T-cell (primary cell): ENCODE data around the gene SORCS3. TPM values are rescaled to one million over a fixed set of nuclear protein-coding genes. Genes with fewer than 3 reads are reported as not detected.

ENCODE experiments used
- ATAC-seq, 4 experiments: fragments of 200-7000 bp in 3 of 4; fragments of 150-1000 bp in 1 of 4; cut with Tn5 transposase; replicated peaks in 1 of 4; 1 replicate in 3 of 4; 2 replicates in 1 of 4; pipeline ENCODE4 v1.10.0; 2021; ENCODE audit warnings: moderate library complexity in 3 of 4, mild to moderate bottlenecking in 2 of 4, moderate number of reproducible peaks in 1 of 4
- CTCF ChIA-PET, 2 donors: fragments of 300-600 bp; sonication (Branson Sonifier 250); formaldehyde crosslinking; loops; one replicate each; lab custom pipeline; 2022; ENCODE audit warnings: antibody characterized with exemption in 2 of 2; lab: Charles Lee
- POLR2A ChIA-PET, 2 donors: fragments of 300-600 bp; sonication (Branson Sonifier 250); formaldehyde crosslinking; loops; one replicate each; lab custom pipeline; 2022; ENCODE audit warnings: antibody characterized with exemption in 2 of 2; lab: Charles Lee
- DNase-seq, 35 experiments: peaks; one replicate each; pipeline versions ENCODE4 v3.0.0 to v3.0.0-alpha.2; 2013 to 2023
- H3K27ac ChIP-seq: one replicate; pipeline ENCODE4 v1.5.1; 2013; ENCODE audit warnings: low read length
- H3K27me3 ChIP-seq, 2 experiments: replicated peaks in 1 of 2; 1 replicate in 1 of 2; 2 replicates in 1 of 2; pipeline versions ENCODE4 v1.6.1 to v1.7.0; 2013; ENCODE audit warnings: low read length in 1 of 2, mixed read lengths in 1 of 2; ENCODE audit not compliant: control insufficient read depth in 2 of 2, insufficient read depth in 2 of 2; ENCODE audit errors: extremely low read depth in 1 of 2
- H3K36me3 ChIP-seq, 2 donors: 1 replicate in 1 of 2; 2 replicates in 1 of 2; pipeline versions ENCODE4 v1.6.1 to v1.7.0; 2013; ENCODE audit warnings: low read length in 1 of 2; ENCODE audit not compliant: control insufficient read depth in 2 of 2, insufficient read depth in 1 of 2; ENCODE audit errors: extremely low read depth in 1 of 2
- H3K4me1 ChIP-seq, 2 experiments: 1 replicate in 1 of 2; 2 replicates in 1 of 2; pipeline versions ENCODE4 v1.6.1 to v1.7.0; 2013; ENCODE audit warnings: low read length in 2 of 2, mixed read lengths in 1 of 2; ENCODE audit not compliant: insufficient read depth in 2 of 2, control insufficient read depth in 1 of 2; ENCODE audit errors: extremely low read depth in 1 of 2
- H3K4me3 ChIP-seq, 2 donors: 1 replicate in 1 of 2; 2 replicates in 1 of 2; pipeline versions ENCODE4 v1.5.1 to v1.7.0; 2013; ENCODE audit warnings: mild to moderate bottlenecking in 2 of 2, low read length in 1 of 2, moderate library complexity in 1 of 2; ENCODE audit not compliant: control insufficient read depth in 1 of 2; ENCODE audit errors: extremely low read depth in 1 of 2
- H3K9me3 ChIP-seq: 2 replicates; pipeline ENCODE4 v1.7.0; 2013
- H3K27ac Mint-ChIP-seq, 2 donors: one replicate each; pipeline ENCODE4 v1.8.0; 2020 to 2021; ENCODE audit warnings: mild to moderate bottlenecking in 2 of 2, mixed read lengths in 2 of 2
- H3K27me3 Mint-ChIP-seq, 2 donors: one replicate each; pipeline ENCODE4 v1.8.0; 2021 to 2022; ENCODE audit warnings: mixed read lengths in 2 of 2
- H3K36me3 Mint-ChIP-seq: one replicate; pipeline ENCODE4 v1.8.0; 2021; ENCODE audit warnings: mixed read lengths
- H3K4me1 Mint-ChIP-seq, 3 donors: one replicate each; pipeline ENCODE4 v1.8.0; 2020 to 2022; ENCODE audit warnings: mixed read lengths in 3 of 3, mild to moderate bottlenecking in 1 of 3
- H3K4me3 Mint-ChIP-seq, 3 donors: one replicate each; pipeline ENCODE4 v1.8.0; 2020 to 2022; ENCODE audit warnings: mild to moderate bottlenecking in 3 of 3, mixed read lengths in 3 of 3, moderate library complexity in 3 of 3
- H3K9me3 Mint-ChIP-seq, 3 donors: one replicate each; pipeline ENCODE4 v1.8.0; 2020 to 2022; ENCODE audit warnings: mixed read lengths in 3 of 3
- WGBS: methylation state at CpG from one replicate; pipeline ENCODE4 v1.1.5; 2013; ENCODE audit warnings: missing lambda C conversion rate; ENCODE audit not compliant: insufficient coverage; 5-methylcytosine and 5-hydroxymethylcytosine counted together
- total RNA-seq, 35 experiments: library from RNA in 6 of 35; stranded (reverse) in 6 of 35; fragments of 120-200 nt in 1 of 35; gene quantifications; one replicate each; pipeline versions ENCODE4 v1.2.1 to v1.2.4 and lab custom pipeline; 2013 to 2026

SORCS3 gene
- total RNA-seq, 5 donors from 2014 or later (not counting 1 experiment from before 2014, with no cell fraction given), result 0.03 to 1.8 (median 0.50) TPM; not detected in 1

DNA sequence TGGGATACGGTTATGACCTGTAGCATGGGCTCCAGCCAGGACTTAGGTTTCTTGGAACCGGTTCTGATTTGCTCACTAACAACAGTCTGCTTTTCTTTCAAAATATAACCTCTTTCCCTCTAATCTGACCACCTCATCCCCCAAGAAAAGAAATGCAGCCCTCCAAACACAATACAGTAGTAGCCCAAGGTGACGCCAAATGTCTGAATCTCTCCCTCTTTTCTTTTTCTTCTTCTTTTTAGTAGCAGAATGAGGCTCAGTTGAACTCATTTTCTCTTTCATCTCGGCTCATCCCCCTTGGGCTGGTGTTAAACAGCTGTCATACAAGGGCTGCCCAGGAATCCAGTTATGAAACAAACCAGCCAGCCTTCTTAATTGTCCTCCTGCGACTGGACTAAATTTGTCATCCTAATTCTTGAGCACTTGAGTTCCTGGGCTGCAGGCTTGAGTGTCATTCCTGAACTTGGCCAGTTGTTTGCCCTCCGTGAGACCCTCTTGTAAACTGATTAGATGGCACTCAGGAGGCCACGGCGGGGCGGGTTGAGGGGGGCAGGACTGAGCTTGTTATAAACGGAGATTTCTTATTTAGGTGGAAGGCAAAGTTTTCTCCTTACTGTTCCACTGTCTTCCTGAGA lies 94.8 kb downstream of the SORCS3 start:
- Histone ChIP-seq H3K4me3 (no peak overlapping the region), H3K4me1 (no peaks in the 10 kb centered on the region), H3K9me3 (no peaks in the 10 kb centered on the region), H3K27me3 (peaks cover 0 to 4% of the 10 kb centered on the region in 2 experiments), H3K36me3 (no peaks in the 10 kb centered on the region), H3K27ac (no peak overlapping the region)
- WGBS, result 73% methylated on average over 4 of the region's 10 CpGs
- DNase-seq (no peak), ATAC-seq (no peak)
- Mint-ChIP-seq H3K27ac (no peak overlapping the region), H3K9me3 (no peaks in the 10 kb centered on the region), H3K36me3 (no peaks in the 10 kb centered on the region), H3K27me3 (peaks cover 8 to 15% of the 10 kb centered on the region in 2 donors), H3K4me3 (no peak overlapping the region), H3K4me1 (no peaks in the 10 kb centered on the region)
- ChIA-PET POLR2A (no interaction called here), CTCF (interaction anchor here in 1 of 2 donors (0.7 kb wide), 1 partner anchor 403 kb away, joined by 3 read pairs; no protein-coding TSS in a partner anchor)

DNA sequence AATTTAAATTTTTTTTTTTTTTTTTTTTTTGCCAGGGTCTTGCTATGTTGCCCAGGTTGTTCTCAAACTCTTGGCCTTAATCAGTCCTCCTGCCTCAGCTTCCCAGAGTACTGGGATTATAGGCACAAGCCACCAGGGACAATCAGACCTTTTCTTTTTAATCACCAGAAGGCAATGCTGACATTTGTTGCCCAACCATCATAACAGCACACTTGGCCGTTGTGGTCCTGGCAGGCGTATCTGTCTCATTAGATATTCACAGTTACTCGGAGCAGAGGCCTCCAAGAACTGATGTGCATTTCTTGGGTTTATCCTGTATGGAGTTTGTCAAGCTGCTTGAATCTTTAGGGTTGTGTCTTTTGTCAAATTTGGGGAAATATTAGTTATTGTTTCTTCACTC lies 100.0 kb downstream of the SORCS3 start:
- H3K4me3 ChIP-seq, result no peak overlapping the region
- POLR2A ChIA-PET, result no interaction called here

DNA sequence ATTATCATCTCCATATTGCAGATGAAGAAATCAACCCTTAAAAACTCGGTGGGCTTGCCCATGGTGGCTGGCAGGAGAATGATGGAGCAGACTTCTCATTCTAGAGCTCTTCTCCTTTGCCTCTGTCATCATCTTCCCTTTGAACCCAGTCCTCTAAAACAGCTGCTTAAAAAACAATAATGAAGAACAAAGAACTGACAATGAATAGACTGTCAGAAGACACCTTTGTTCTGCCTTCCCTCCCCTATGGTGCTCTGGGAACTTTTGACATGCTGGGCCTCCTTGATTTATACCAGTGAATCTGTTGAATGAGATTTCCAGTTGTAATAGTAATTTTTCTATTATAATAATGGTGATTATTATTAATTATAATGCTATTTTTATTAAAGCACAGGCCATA lies 103.0 kb downstream of the SORCS3 start:
- ChIA-PET POLR2A (no interaction called here), CTCF (no interaction called here)
- Histone ChIP-seq H3K9me3 (no peaks in the 10 kb centered on the region), H3K4me1 (no peaks in the 10 kb centered on the region), H3K36me3 (no peaks in the 10 kb centered on the region), H3K27me3 (no peaks in the 10 kb centered on the region), H3K27ac (no peak overlapping the region), H3K4me3 (no peak overlapping the region)
- WGBS, result no CpG with 5 or more reads among the region's 1 CpG
- Mint-ChIP-seq H3K27me3 (peaks cover 12 to 27% of the 10 kb centered on the region in 2 donors), H3K4me1 (no peaks in the 10 kb centered on the region), H3K9me3 (peaks cover 0 to 4% (median 0%) of the 10 kb centered on the region in 3 donors), H3K27ac (no peak overlapping the region), H3K36me3 (no peaks in the 10 kb centered on the region), H3K4me3 (no peak overlapping the region)
- DNase-seq (no peak), ATAC-seq (no peak)

More for the DNA sequence above, 100.0 kb downstream of the SORCS3 start:
- Histone ChIP-seq H3K27me3 (no peaks in the 10 kb centered on the region), H3K4me1 (no peaks in the 10 kb centered on the region), H3K27ac (no peak overlapping the region), H3K36me3 (no peaks in the 10 kb centered on the region), H3K9me3 (no peaks in the 10 kb centered on the region)
- CTCF ChIA-PET, result no interaction called here
- Mint-ChIP-seq H3K4me1 (no peaks in the 10 kb centered on the region), H3K27me3 (peaks cover 12 to 19% of the 10 kb centered on the region in 2 donors), H3K9me3 (no peaks in the 10 kb centered on the region), H3K27ac (no peak overlapping the region), H3K4me3 (no peak overlapping the region), H3K36me3 (no peaks in the 10 kb centered on the region)
- no CpG with 5 or more reads among the region's 3 CpGs for WGBS
- DNase-seq (no peak), ATAC-seq (no peak)

DNA sequence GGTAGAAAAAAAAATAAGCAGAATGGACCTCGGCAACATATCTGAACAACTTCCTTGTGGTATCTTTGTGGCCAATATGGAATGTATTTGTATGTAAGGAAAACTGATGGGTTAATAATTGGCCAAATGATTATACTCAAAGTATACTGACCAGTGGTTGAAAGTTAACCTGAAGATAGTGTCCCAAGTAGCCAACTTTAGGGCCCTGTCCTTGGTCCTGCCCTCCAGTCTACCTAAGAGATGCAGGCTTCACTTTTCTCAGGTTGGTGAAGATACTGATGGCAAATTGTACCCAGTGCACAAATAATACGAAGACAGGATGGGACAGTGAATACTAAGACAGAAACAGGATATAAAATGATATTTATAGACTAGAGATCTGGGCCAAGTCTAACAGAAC lies 109.2 kb downstream of the SORCS3 start:
- no peaks in the 10 kb centered on the region for H3K4me1 ChIP-seq
- no peaks in the 10 kb centered on the region for H3K36me3 Mint-ChIP-seq
- no CpG with 5 or more reads among the region's 2 CpGs for WGBS
- H3K4me1 Mint-ChIP-seq, result no peaks in the 10 kb centered on the region
- no peak overlapping the region for H3K4me3 Mint-ChIP-seq
- ChIA-PET CTCF (no interaction called here), POLR2A (no interaction called here)
- no peak for DNase-seq
- no peaks in the 10 kb centered on the region for H3K9me3 ChIP-seq
- peaks cover 0 to 4% (median 0%) of the 10 kb centered on the region in 3 donors for H3K9me3 Mint-ChIP-seq
- H3K27me3 Mint-ChIP-seq, result peaks cover 2 to 8% of the 10 kb centered on the region in 2 donors
- no peak overlapping the region for H3K27ac ChIP-seq
- H3K27ac Mint-ChIP-seq, result no peak overlapping the region
- H3K36me3 ChIP-seq, result no peaks in the 10 kb centered on the region
- no peak overlapping the region for H3K4me3 ChIP-seq
- no peaks in the 10 kb centered on the region for H3K27me3 ChIP-seq
- no peak for ATAC-seq

DNA sequence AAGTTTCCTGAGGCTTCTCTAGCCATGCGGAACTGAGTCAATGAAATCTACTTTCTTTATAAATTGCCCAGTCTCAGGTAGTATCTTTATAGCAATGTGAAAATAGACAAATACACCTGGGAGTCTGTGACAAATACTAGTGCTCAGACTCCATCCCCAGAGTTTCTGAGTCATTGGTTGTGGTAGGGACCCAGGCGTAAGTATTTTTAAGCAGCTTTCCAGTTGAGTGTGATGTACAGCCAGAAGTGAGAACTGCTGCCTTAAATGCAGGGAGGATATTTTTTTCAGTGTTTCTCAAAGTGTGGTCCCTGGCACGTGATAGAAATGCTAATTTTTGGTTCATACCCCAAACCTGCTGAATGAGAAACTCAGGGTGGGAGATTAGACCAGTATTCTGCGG lies 121.7 kb downstream of the SORCS3 start:
- no peak for DNase-seq
- no peak overlapping the region for H3K27ac ChIP-seq
- WGBS, result 67% methylated on average over 2 of the region's 4 CpGs
- H3K4me1 ChIP-seq, result no peaks in the 10 kb centered on the region
- no peaks in the 10 kb centered on the region for H3K27me3 ChIP-seq
- H3K36me3 Mint-ChIP-seq, result no peaks in the 10 kb centered on the region
- H3K4me3 Mint-ChIP-seq, result no peak overlapping the region
- H3K4me3 ChIP-seq, result no peak overlapping the region
- H3K9me3 ChIP-seq, result no peaks in the 10 kb centered on the region
- ChIA-PET CTCF (no interaction called here), POLR2A (no interaction called here)
- no peaks in the 10 kb centered on the region for H3K9me3 Mint-ChIP-seq
- H3K27me3 Mint-ChIP-seq, result peaks cover 5 to 22% of the 10 kb centered on the region in 2 donors
- no peaks in the 10 kb centered on the region for H3K4me1 Mint-ChIP-seq
- no peaks in the 10 kb centered on the region for H3K36me3 ChIP-seq
- ATAC-seq, result no peak
- H3K27ac Mint-ChIP-seq, result no peak overlapping the region

DNA sequence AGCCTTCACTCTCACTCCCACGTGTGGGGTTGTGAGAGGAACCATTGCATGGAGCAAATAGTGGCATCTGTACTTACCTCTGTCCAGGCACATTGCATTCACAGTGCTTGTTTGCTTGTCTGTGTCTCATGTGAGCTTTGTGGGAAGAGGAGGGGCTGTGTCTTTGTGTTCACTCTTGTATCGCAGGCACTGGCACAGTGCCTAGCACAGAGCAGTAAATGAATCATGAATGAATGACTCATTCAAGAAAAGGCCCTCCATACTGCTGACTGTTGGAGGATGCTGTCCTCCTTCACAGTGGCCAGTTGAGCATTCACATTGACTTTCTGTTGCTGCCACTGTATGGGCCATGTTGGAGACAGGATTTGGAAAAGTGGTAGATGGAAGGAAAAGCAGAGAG lies 125.3 kb downstream of the SORCS3 start:
- CTCF ChIA-PET, result no interaction called here
- DNase-seq (no peak), ATAC-seq (no peak)
- no peak overlapping the region for H3K27ac Mint-ChIP-seq
- Histone ChIP-seq H3K9me3 (no peaks in the 10 kb centered on the region), H3K4me1 (no peaks in the 10 kb centered on the region), H3K36me3 (no peaks in the 10 kb centered on the region), H3K27ac (no peak overlapping the region), H3K4me3 (no peak overlapping the region), H3K27me3 (no peaks in the 10 kb centered on the region)
- H3K4me3 Mint-ChIP-seq, result no peak overlapping the region
- POLR2A ChIA-PET, result no interaction called here
- WGBS, result 89% methylated on average over 1 of the region's 2 CpGs
- H3K27me3 Mint-ChIP-seq, result peaks cover 6 to 17% of the 10 kb centered on the region in 2 donors
- H3K36me3 Mint-ChIP-seq, result no peaks in the 10 kb centered on the region
- no peaks in the 10 kb centered on the region for H3K4me1 Mint-ChIP-seq
- no peaks in the 10 kb centered on the region for H3K9me3 Mint-ChIP-seq
